VCaP (cell line): ENCODE results near the gene ARHGEF28.

ENCODE experiments used
- H3K27ac ChIP-seq: fragments of 450-650 bp; 2 replicates; pipeline ENCODE4 v1.5.1; 2017
- TF ChIP-seq, protein P1 (sequence below): fragments of 450-650 bp; conservative IDR thresholded peaks from 2 replicates; pipeline ENCODE4 v1.5.1; 2017; ENCODE audit warnings: mild to moderate bottlenecking, moderate library complexity

Gene ARHGEF28

GRCh38 chr5:73694089-73694488 is 68.1 kb downstream of the ARHGEF28 start:
- TF ChIP-seq, protein P1, sequence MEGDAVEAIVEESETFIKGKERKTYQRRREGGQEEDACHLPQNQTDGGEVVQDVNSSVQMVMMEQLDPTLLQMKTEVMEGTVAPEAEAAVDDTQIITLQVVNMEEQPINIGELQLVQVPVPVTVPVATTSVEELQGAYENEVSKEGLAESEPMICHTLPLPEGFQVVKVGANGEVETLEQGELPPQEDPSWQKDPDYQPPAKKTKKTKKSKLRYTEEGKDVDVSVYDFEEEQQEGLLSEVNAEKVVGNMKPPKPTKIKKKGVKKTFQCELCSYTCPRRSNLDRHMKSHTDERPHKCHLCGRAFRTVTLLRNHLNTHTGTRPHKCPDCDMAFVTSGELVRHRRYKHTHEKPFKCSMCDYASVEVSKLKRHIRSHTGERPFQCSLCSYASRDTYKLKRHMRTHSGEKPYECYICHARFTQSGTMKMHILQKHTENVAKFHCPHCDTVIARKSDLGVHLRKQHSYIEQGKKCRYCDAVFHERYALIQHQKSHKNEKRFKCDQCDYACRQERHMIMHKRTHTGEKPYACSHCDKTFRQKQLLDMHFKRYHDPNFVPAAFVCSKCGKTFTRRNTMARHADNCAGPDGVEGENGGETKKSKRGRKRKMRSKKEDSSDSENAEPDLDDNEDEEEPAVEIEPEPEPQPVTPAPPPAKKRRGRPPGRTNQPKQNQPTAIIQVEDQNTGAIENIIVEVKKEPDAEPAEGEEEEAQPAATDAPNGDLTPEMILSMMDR, result no peak
- no peak overlapping the region; the same call in 1 of the 2 replicates for H3K27ac ChIP-seq

- TF ChIP-seq, protein P1, result no peak
- no peak overlapping the region for H3K27ac ChIP-seq
These were observed 72.0 kb downstream of the ARHGEF28 start for GRCh38 chr5:73698011-73698410.

- TF ChIP-seq, protein P1, result no peak
- H3K27ac ChIP-seq, result no peak overlapping the region
These were observed 75.6 kb downstream of the ARHGEF28 start for GRCh38 chr5:73701566-73701965.

DNA sequence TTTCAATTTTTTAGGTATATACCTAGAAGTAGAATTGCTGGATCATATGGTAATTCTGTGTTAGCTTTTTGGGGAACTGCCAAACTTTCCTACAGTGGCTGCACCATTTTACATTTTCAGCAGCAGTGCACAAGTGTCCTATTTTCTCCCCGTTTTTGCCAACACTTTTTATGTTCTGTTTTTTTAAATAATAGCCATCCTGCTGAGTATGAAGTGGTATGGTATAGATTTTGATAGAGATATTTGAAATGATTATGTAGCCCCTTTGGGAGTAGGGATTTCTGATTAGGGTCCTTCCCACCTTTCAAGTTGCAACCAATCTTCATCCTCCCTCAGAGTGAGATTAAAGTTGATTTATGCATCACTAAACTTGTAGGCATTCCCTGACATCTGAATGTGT is 76.5 kb downstream of the ARHGEF28 start:
- TF ChIP-seq, protein P1, result no peak
- H3K27ac ChIP-seq, result no peak overlapping the region

DNA sequence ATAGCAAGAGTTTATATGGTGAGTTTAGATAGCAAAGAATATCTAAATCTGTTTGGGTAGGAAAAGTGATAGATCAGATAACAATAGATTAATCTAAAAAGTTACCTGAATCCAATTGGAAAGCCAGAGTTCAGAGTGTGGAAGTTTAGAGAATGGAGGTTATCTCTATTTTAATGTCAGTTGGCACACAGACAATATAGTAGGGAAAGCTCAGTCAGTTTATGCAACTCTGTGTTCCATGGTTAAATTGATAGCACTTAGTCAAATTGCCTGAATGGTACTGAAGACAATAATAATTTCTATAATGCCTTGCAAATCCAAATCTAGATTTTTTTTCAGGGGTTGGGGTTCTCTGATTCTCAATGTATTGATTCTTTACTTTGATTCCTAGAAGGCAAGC is 77.0 kb downstream of the ARHGEF28 start:
- no peak overlapping the region for H3K27ac ChIP-seq
- TF ChIP-seq, protein P1, result no peak

- H3K27ac ChIP-seq, result no peak overlapping the region
- TF ChIP-seq, protein P1, result no peak
These were observed 79.4 kb downstream of the ARHGEF28 start for GRCh38 chr5:73705364-73705763.

DNA sequence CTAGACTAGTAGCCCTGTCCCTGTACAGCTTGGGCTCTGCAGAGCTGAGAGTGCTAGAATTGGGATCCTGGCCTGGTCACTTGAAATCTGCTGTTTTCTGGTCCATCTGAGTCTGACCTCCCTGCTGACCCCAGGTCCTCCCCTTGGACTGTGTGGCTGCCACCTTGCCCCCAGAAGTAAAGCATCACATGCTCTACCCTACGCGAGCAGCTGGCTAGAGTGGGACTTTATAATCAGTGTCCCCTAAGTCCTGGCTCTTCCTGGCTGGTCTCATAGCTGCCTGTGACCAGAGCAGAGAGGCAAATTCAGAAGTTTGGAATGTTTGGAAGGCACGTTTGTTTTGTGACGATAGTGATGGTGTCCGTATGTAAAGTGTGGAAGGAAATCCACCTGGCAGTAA is 81.0 kb downstream of the ARHGEF28 start:
- TF ChIP-seq, protein P1, result no peak
- no peak overlapping the region for H3K27ac ChIP-seq
